Measurements from ENCODE around the gene PGP. TPM values are rescaled to one million over a fixed set of nuclear protein-coding genes. Genes with fewer than 3 reads are reported as not detected.
A peak's percentile ranks its signal among the peaks of the same experiment; 100 is the strongest.

The PGP gene
- total RNA-seq, 1 donor from 2014 or later = 13.3 TPM

- no peak for TF ChIP-seq CTCF (IDR thresholded peaks at IDR 0.05)
- Histone ChIP-seq H3K4me3 (no peak overlapping the region), H3K27me3 (ENCODE audit: low read depth) (peaks cover 30% of the 10 kb centered on the region), H3K27ac (no peak overlapping the region), H3K4me1 (peaks cover 25% of the 10 kb centered on the region), H3K36me3 (peaks cover 49% of the 10 kb centered on the region), H3K9me3 (no peaks in the 10 kb centered on the region)
- intact Hi-C loops (cut with DNase I) = no loop called here
- DNase-seq (no peak), ATAC-seq (no peak)
Observed at GRCh38 chr16:2238838-2239675, 24.4 kb upstream of the PGP start.

GRCh38 chr16:2238150-2238837, 23.7 kb upstream of the PGP start:
- H3K4me1 ChIP-seq = peaks cover 25% of the 10 kb centered on the region
- DNase-seq (no peak), ATAC-seq (peak in 1 of 2 donors; percentile 20)
- H3K36me3 ChIP-seq = peaks cover 49% of the 10 kb centered on the region
- no peaks in the 10 kb centered on the region for H3K9me3 ChIP-seq
- H3K27me3 ChIP-seq (ENCODE audit: low read depth) = peaks cover 30% of the 10 kb centered on the region
- H3K27ac ChIP-seq = no peak overlapping the region
- no peak for TF ChIP-seq CTCF (IDR thresholded peaks at IDR 0.05)
- H3K4me3 ChIP-seq = no peak overlapping the region
- intact Hi-C loops (cut with DNase I) = no loop called here

GRCh38 chr16:2237493-2238149, 23.0 kb upstream of the PGP start:
- DNase-seq = no peak
- H3K36me3 ChIP-seq = peaks cover 49% of the 10 kb centered on the region
- no peak overlapping the region for H3K27ac ChIP-seq
- TF ChIP-seq CTCF (IDR thresholded peaks at IDR 0.05) = no peak
- ATAC-seq = peak; percentile 16 to 28
- no peak overlapping the region for H3K4me3 ChIP-seq
- H3K27me3 ChIP-seq (ENCODE audit: low read depth) = peaks cover 30% of the 10 kb centered on the region
- H3K4me1 ChIP-seq = peaks cover 25% of the 10 kb centered on the region
- intact Hi-C loops (cut with DNase I) = no loop called here
- no peaks in the 10 kb centered on the region for H3K9me3 ChIP-seq

- intact Hi-C loops (cut with DNase I) = no loop called here
- TF ChIP-seq CTCF (IDR thresholded peaks at IDR 0.05) = no peak
- H3K36me3 ChIP-seq = peaks cover 49% of the 10 kb centered on the region
- no peaks in the 10 kb centered on the region for H3K9me3 ChIP-seq
- peaks cover 25% of the 10 kb centered on the region for H3K4me1 ChIP-seq
- no peak overlapping the region for H3K27ac ChIP-seq
- ATAC-seq (no peak), DNase-seq (no peak)
- H3K4me3 ChIP-seq = peak overlapping the region; percentile 7
- peaks cover 30% of the 10 kb centered on the region for H3K27me3 ChIP-seq (ENCODE audit: low read depth)
Observed at GRCh38 chr16:2237102-2237482, 22.5 kb upstream of the PGP start.

- Histone ChIP-seq H3K4me1 (peaks cover 25% of the 10 kb centered on the region), H3K36me3 (peaks cover 49% of the 10 kb centered on the region), H3K27ac (no peak within 1 kb of the TSS), H3K27me3 (ENCODE audit: low read depth) (peaks cover 30% of the 10 kb centered on the region), H3K9me3 (no peaks in the 10 kb centered on the region), H3K4me3 (peak within 1 kb of the TSS; percentile 7)
- TF ChIP-seq CTCF (IDR thresholded peaks at IDR 0.05) = no peak
- intact Hi-C loops (cut with DNase I) = no loop called here
- DNase-seq (no peak), ATAC-seq (peak; percentile 8 to 16)
Observed at GRCh38 chr16:2236337-2237101, 21.9 kb upstream of the PGP start, which contains the start of gene DNASE1L2. Gene DNASE1L2, plus strand, starts transcription at chr16:2236444. Its CDS starts 373 bp downstream, at chr16:2236817.
